Mucosa of descending colon (tissue), 3 donors: ENCODE data around the gene C17orf75. TPM values are rescaled to one million over a fixed set of nuclear protein-coding genes. Genes with fewer than 3 reads are reported as not detected.

Source experiments
- ATAC-seq: fragments of 200-7000 bp; cut with Tn5 transposase; one replicate; pipeline ENCODE4 v1.9.1; 2020; ENCODE audit warnings: mild to moderate bottlenecking, moderate library complexity
- DNase-seq, 3 donors: peaks; one replicate each; pipeline ENCODE4 v3.0.0-alpha.2; 2020
- H3K36me3 ChIP-seq: fragments of 200-600 bp; one replicate; pipeline ENCODE4 v1.8.0; 2021; ENCODE audit warnings: low read depth, mild to moderate bottlenecking
- H3K4me1 ChIP-seq: fragments of 200-600 bp; one replicate; pipeline ENCODE4 v1.8.0; 2021; ENCODE audit warnings: low read depth, mild to moderate bottlenecking
- H3K4me3 ChIP-seq: fragments of 200-600 bp; one replicate; pipeline ENCODE4 v1.8.0; 2021; ENCODE audit warnings: mild to moderate bottlenecking
- H3K9me3 ChIP-seq: fragments of 200-600 bp; one replicate; pipeline ENCODE4 v1.8.0; 2021; ENCODE audit warnings: mild to moderate bottlenecking
- intact Hi-C, 2 donors: fragments of 100-400 bp; cut with DNase I in 1 of 2; cut with micrococcal nuclease in 1 of 2; formaldehyde crosslinking; loops; one replicate each; pipeline versions ENCODE4 v1.11.0 to v1.11.1; 2022; cut with DNase I, micrococcal nuclease
- total RNA-seq, 3 donors: library from RNA; stranded (reverse); fragmentation: NEBNext Ultra II Directional in 2 of 3; extraction: Animal tissue kit (Norgen Biotek cat#: 25700) in 2 of 3; gene quantifications; one replicate each; pipeline versions ENCODE4 v1.2.1 to v1.2.4, GENCODE V29; 2021 to 2023
- TF ChIP-seq, protein P1 (sequence below): fragments of 200-600 bp; IDR thresholded peaks from one replicate; pipeline ENCODE4 v1.8.0; 2022; ENCODE audit warnings: antibody characterized with exemption, mild to moderate bottlenecking
- donor health status: DM: no; HTN: no; CAD: no; lungs with moderate emphysema.
- donor health status: DM: no; HTN: no; CAD: no.
- donor health status: DM: no; HTN: yes; CAD: no.

Gene C17orf75
- total RNA-seq, 3 donors from 2014 or later: 10.3 to 14.8 (median 12.9) TPM

- DNase-seq (no peak), ATAC-seq (no peak)
- intact Hi-C loops: no loop called here
- Histone ChIP-seq H3K4me3 (no peak overlapping the region), H3K36me3 (no peaks in the 10 kb centered on the region), H3K9me3 (no peaks in the 10 kb centered on the region), H3K4me1 (no peaks in the 10 kb centered on the region)
- TF ChIP-seq, protein P1, sequence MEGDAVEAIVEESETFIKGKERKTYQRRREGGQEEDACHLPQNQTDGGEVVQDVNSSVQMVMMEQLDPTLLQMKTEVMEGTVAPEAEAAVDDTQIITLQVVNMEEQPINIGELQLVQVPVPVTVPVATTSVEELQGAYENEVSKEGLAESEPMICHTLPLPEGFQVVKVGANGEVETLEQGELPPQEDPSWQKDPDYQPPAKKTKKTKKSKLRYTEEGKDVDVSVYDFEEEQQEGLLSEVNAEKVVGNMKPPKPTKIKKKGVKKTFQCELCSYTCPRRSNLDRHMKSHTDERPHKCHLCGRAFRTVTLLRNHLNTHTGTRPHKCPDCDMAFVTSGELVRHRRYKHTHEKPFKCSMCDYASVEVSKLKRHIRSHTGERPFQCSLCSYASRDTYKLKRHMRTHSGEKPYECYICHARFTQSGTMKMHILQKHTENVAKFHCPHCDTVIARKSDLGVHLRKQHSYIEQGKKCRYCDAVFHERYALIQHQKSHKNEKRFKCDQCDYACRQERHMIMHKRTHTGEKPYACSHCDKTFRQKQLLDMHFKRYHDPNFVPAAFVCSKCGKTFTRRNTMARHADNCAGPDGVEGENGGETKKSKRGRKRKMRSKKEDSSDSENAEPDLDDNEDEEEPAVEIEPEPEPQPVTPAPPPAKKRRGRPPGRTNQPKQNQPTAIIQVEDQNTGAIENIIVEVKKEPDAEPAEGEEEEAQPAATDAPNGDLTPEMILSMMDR: no peak
Measured at GRCh38 chr17:32331243-32332040, 10.5 kb downstream of the C17orf75 start.

- TF ChIP-seq, protein P1: no peak
- H3K9me3 ChIP-seq: no peaks in the 10 kb centered on the region
- no peaks in the 10 kb centered on the region for H3K36me3 ChIP-seq
- intact Hi-C loops: no loop called here
- ATAC-seq (no peak), DNase-seq (no peak)
- H3K4me1 ChIP-seq: no peaks in the 10 kb centered on the region
- no peak overlapping the region for H3K4me3 ChIP-seq
Measured at GRCh38 chr17:32330147-32330546, 11.8 kb downstream of the C17orf75 start.

- ATAC-seq (no peak), DNase-seq (no peak)
- Histone ChIP-seq H3K4me1 (no peaks in the 10 kb centered on the region), H3K4me3 (no peak overlapping the region), H3K36me3 (no peaks in the 10 kb centered on the region), H3K9me3 (no peaks in the 10 kb centered on the region)
- intact Hi-C loops: no loop called here
- TF ChIP-seq, protein P1: no peak
Measured at GRCh38 chr17:32327911-32328310, 14.1 kb downstream of the C17orf75 start.

- peak; percentile 83 for ATAC-seq
- intact Hi-C loops: loop anchor here in 1 of 2 donors (5.0 kb wide), 1 partner anchor 57 kb away; the partner anchor contains the start of gene RHBDL3
Measured at GRCh38 chr17:32323811-32324491, 18.0 kb downstream of the C17orf75 start.

GRCh38 chr17:32323046-32323445, 18.9 kb downstream of the C17orf75 start:
- intact Hi-C loops: loop anchor here in 1 of 2 donors (5.0 kb wide), 1 partner anchor 56 kb away; the partner anchor contains the start of gene RHBDL3
- Histone ChIP-seq H3K9me3 (no peaks in the 10 kb centered on the region), H3K4me3 (no peak overlapping the region), H3K4me1 (no peaks in the 10 kb centered on the region), H3K36me3 (no peaks in the 10 kb centered on the region)
- TF ChIP-seq, protein P1: no peak
- DNase-seq: no peak
- ATAC-seq: no peak

More at GRCh38 chr17:32323811-32324491, 18.0 kb downstream of the C17orf75 start:
- Histone ChIP-seq H3K9me3 (no peaks in the 10 kb centered on the region), H3K4me3 (no peak overlapping the region), H3K36me3 (no peaks in the 10 kb centered on the region), H3K4me1 (no peaks in the 10 kb centered on the region)
- TF ChIP-seq, protein P1: no peak
- peak in 2 of 3 donors; percentile 44 to 47 for DNase-seq
